ENCODE measurements around the gene SLC25A29. TPM values are rescaled to one million over a fixed set of nuclear protein-coding genes. Genes with fewer than 3 reads are reported as not detected.

Gene SLC25A29
- total and polyA plus RNA-seq, 2 of the 4 experiments (the other 2 are of a cell fraction) = 6.5 to 37.7 TPM

DNA sequence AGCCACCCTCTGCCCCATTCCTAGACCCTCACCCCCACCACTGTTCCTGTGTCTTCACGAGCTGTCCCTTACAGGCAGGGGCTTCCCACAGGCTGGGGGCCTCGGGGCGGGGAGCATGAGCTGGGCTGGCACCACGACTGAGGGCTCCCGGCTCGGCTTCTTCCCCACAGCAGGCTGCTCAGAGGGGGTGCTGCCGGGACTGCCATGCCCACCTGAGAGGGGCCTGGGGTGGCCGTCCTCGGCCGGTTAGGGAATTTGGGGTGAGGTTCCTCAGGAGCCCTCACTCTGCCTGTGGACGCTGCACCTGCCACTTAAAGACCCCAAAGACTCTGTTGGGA, 23.7 kb upstream of the SLC25A29 start:
- H4K91ac ChIP-seq (ENCODE audit: insufficient read depth, low read depth, low read length) = no peak overlapping the region

More for the DNA sequence above, 23.7 kb upstream of the SLC25A29 start:
- H3K36me3 ChIP-seq (ENCODE audit: control insufficient read depth, insufficient read depth, low read length) = peaks cover 19% of the 10 kb centered on the region
- ChIA-PET CTCF (no interaction called here), POLR2A (ENCODE audit: unreplicated experiment) (no interaction called here)
- no peaks in the 10 kb centered on the region for H3K27me3 ChIP-seq (ENCODE audit: control insufficient read depth, insufficient read depth, low read length)
- no peak overlapping the region for H3K4ac ChIP-seq (ENCODE audit: low read depth, low read length)
- H3K56ac ChIP-seq (ENCODE audit: extremely low read depth, insufficient read depth, low read length) = no peak overlapping the region
- TF ChIP-seq POLR2A (IDR thresholded peaks at IDR 0.05; ENCODE audit: low read depth, low read length) (no peak), USF2 (IDR thresholded peaks at IDR 0.05; ENCODE audit: low read depth, low read length) (no peak), CHD1 (IDR thresholded peaks at IDR 0.05; ENCODE audit: low read depth, low read length) (no peak), MAZ (IDR thresholded peaks at IDR 0.05; ENCODE audit: borderline replicate concordance, low read depth, low read length) (no peak)
- H4K8ac ChIP-seq (ENCODE audit: low read depth in 2 of 2, low read length in 2 of 2) = no peak overlapping the region
- dilution Hi-C loops (cut with HindIII; ENCODE audit: low sequenced_read_pairs, unreplicated experiment) (no loop called here), in situ Hi-C loops (cut with MboI; ENCODE audit: low sequenced_read_pairs) (no loop called here), intact Hi-C loops (cut with micrococcal nuclease) (no loop called here)
- no peak overlapping the region for H2AFZ ChIP-seq (replicated peaks; ENCODE audit: low read length, poor library complexity)
- H3K9me3 ChIP-seq (ENCODE audit: control insufficient read depth, insufficient read depth, low read length) = no peaks in the 10 kb centered on the region
- no peaks in the 10 kb centered on the region; the same call in 1 of the 2 replicates for H4K20me1 ChIP-seq (ENCODE audit: insufficient read depth, low read length)
- no TSS peak for BruUV-seq (replicated peaks)
- no peak overlapping the region for H3K4me3 ChIP-seq (ENCODE audit: insufficient read depth, low read depth, low read length)
- H2AK5ac ChIP-seq (ENCODE audit: low read depth, low read length) = no peak overlapping the region; the same call in 1 of the 2 replicates
- H3K18ac ChIP-seq (ENCODE audit: low read depth, low read length) = no peak overlapping the region
- no peak overlapping the region for H2BK15ac ChIP-seq (ENCODE audit: low read depth, low read length)
- DNase-seq (no peak), ATAC-seq (ENCODE audit: low read depth) (no peak)
- no peak overlapping the region for H3K14ac ChIP-seq (replicated peaks; ENCODE audit: low read depth, low read length)
- no peaks in the 10 kb centered on the region for H3K4me1 ChIP-seq (ENCODE audit: control insufficient read depth, insufficient read depth, low read length)
- H3K27ac ChIP-seq (ENCODE audit: insufficient read depth, low read length) = no peak overlapping the region
- H2BK5ac ChIP-seq (ENCODE audit: low read depth, low read length, poor library complexity, severe bottlenecking) = no peak overlapping the region
- no peak overlapping the region for H2AK9ac ChIP-seq (replicated peaks; ENCODE audit: low read depth, low read length, poor library complexity)
- no peak overlapping the region for H3K9ac ChIP-seq (ENCODE audit: low read depth, low read length)
- H2BK120ac ChIP-seq (ENCODE audit: low read depth, low read length) = no peak overlapping the region
- no peak overlapping the region for H3K4me2 ChIP-seq (ENCODE audit: low read depth, low read length)
- H3K9me1 ChIP-seq (ENCODE audit: insufficient read depth, low read length) = no peaks in the 10 kb centered on the region
- WGBS, 2 experiments (ENCODE audit: extremely low coverage in 2 of 2, insufficient read length in 1 of 2) = 92% methylated on average over 5 of the region's 11 CpGs; no CpG with 5 or more reads in 1 of the 2 experiments
- H3K23ac ChIP-seq (ENCODE audit: low read depth, low read length) = no peak overlapping the region
- H4K5ac ChIP-seq (ENCODE audit: low read depth, low read length) = no peak overlapping the region
- H2BK20ac ChIP-seq (ENCODE audit: low read depth, low read length) = no peak overlapping the region
- no peaks in the 10 kb centered on the region for H3K79me1 ChIP-seq (ENCODE audit: low read depth in 1 of 2, low read length in 2 of 2)

All from IMR-90 (cell line).